HepG2 (cell line): ENCODE results near the gene GPC3. TPM values are rescaled to one million over a fixed set of nuclear protein-coding genes. Genes with fewer than 3 reads are reported as not detected.

ENCODE experiments used
- ATAC-seq: fragments of 200-7000 bp; cut with Tn5 transposase; 3 replicates; pipeline ENCODE4 v1.9.1; 2020; ENCODE audit warnings: mild to moderate bottlenecking, moderate library complexity
- BruUV-seq: library from RNA; stranded (reverse); fragments of 400-500 nt; replicated peaks from 2 replicates; lab custom pipeline; 2021; lab: Mats Ljungman, UMichigan
- CTCF ChIA-PET: fragments of 300-600 bp; formaldehyde crosslinking; extraction: SDS; loops from one replicate; lab custom pipeline; 2021; ENCODE audit warnings: low total read pairs, inconsistent platforms, low intra/inter-chr PET ratio; lab: Yijun Ruan, JAX
- POLR2A ChIA-PET: fragments of 350-600 bp; sonication (Branson Sonifier 250); formaldehyde crosslinking; loops from one replicate; lab custom pipeline; 2020; ENCODE audit warnings: antibody characterized with exemption, inconsistent platforms; lab: Yijun Ruan, JAX
- DNase-seq: peaks from one replicate; pipeline ENCODE4 v3.0.0-alpha.2; 2015; ENCODE audit warnings: low spot score
- FAIRE-seq: peaks from 3 replicates; lab custom pipeline; 2011; peaks lifted over from hg19 to GRCh38; lab: Jason Lieb, UNC
- H2AFZ ChIP-seq: one replicate; pipeline ENCODE4 v1.6.1; 2011; ENCODE audit warnings: low read length, inconsistent platforms
- H3K27ac ChIP-seq: fragments of 300-600 bp; 3 replicates; pipeline ENCODE4 v1.8.0; 2011; ENCODE audit warnings: mixed run types, mild to moderate bottlenecking, mixed read lengths, low read length, inconsistent platforms; ENCODE audit not compliant: insufficient read depth; ENCODE audit errors: extremely low read length
- H3K27me3 ChIP-seq, 2 experiments: fragments of 200-600 bp in 1 of 2; 2 replicates in 1 of 2; 3 replicates in 1 of 2; pipeline versions ENCODE4 v1.6.0 to v1.8.0; 2011; ENCODE audit warnings: low read length in 2 of 2, mild to moderate bottlenecking in 2 of 2, moderate library complexity in 2 of 2, inconsistent platforms in 1 of 2; ENCODE audit not compliant: insufficient read depth in 2 of 2, control insufficient read depth in 1 of 2
- H3K36me3 ChIP-seq, 2 experiments: fragments of 200-600 bp in 1 of 2; replicated peaks in 1 of 2; 2 replicates in 1 of 2; 3 replicates in 1 of 2; pipeline versions ENCODE4 v1.5.1 to v1.8.0; 2011; ENCODE audit warnings: low read length in 2 of 2, inconsistent platforms in 1 of 2; ENCODE audit not compliant: insufficient read depth in 2 of 2, control insufficient read depth in 1 of 2
- H3K4me1 ChIP-seq: 2 replicates; pipeline ENCODE4 v1.5.1; 2012; ENCODE audit warnings: low read length, inconsistent platforms; ENCODE audit not compliant: insufficient read depth
- H3K4me2 ChIP-seq: 2 replicates; pipeline ENCODE4 v1.6.0; 2011; ENCODE audit warnings: low read depth, low read length, inconsistent platforms
- H3K4me3 ChIP-seq, 3 experiments: fragments of 200-600 bp in 1 of 3; sonication (generic), shearing (Covaris generic) in 1 of 3; replicated peaks in 1 of 3; 2 replicates each; pipeline ENCODE4 v1.5.1; 2011 to 2016; ENCODE audit warnings: low read length in 3 of 3, inconsistent platforms in 2 of 3, low read depth in 2 of 3, mild to moderate bottlenecking in 2 of 3, control low read depth in 1 of 3, mixed read lengths in 1 of 3; ENCODE audit not compliant: insufficient read depth in 1 of 3
- H3K79me2 ChIP-seq: one replicate; pipeline ENCODE4 v1.6.1; 2011; ENCODE audit warnings: low read length, inconsistent platforms; ENCODE audit not compliant: insufficient read depth
- H3K9ac ChIP-seq: 2 replicates; pipeline ENCODE4 v1.6.0; 2011; ENCODE audit warnings: mild to moderate bottlenecking, low read depth, low read length, inconsistent platforms; ENCODE audit not compliant: insufficient read depth
- H3K9me3 ChIP-seq: 2 replicates; pipeline ENCODE4 v1.5.1; 2012; ENCODE audit warnings: mild to moderate bottlenecking, low read length
- H4K20me1 ChIP-seq: 2 replicates; pipeline ENCODE4 v1.6.0; 2011; ENCODE audit warnings: inconsistent platforms, mild to moderate bottlenecking, low read length, moderate library complexity; ENCODE audit not compliant: insufficient read depth
- CBX1 ChIP-seq: IDR thresholded peaks from one replicate; pipeline ENCODE4 v1.6.1; 2016; ENCODE audit warnings: antibody characterized with exemption, low read depth
- HMGXB4 ChIP-seq, 2 experiments: sonication (generic) in 1 of 2; formaldehyde crosslinking in 1 of 2; IDR thresholded peaks; 2 replicates each; pipeline versions ENCODE4 v1.4.0 to v1.6.1; 2018 to 2020; ENCODE audit warnings: missing genetic modification reagents in 2 of 2, borderline replicate concordance in 1 of 2, low read depth in 1 of 2, mild to moderate bottlenecking in 1 of 2, missing biosample characterization in 1 of 2
- THAP9 ChIP-seq: sonication (generic); formaldehyde crosslinking; IDR thresholded peaks from 2 replicates; pipeline ENCODE4; 2020; ENCODE audit warnings: missing genetic modification reagents, mild to moderate bottlenecking, borderline replicate concordance
- ZBTB49 ChIP-seq: sonication (generic); formaldehyde crosslinking; IDR thresholded peaks from 2 replicates; pipeline ENCODE4 v1.4.0; 2020; ENCODE audit warnings: missing genetic modification reagents, borderline replicate concordance
- WGBS: methylation state at CpG from one replicate; pipeline ENCODE4 v1.1.6; 2017; ENCODE audit warnings: low lambda C conversion rate; 5-methylcytosine and 5-hydroxymethylcytosine counted together
- in situ Hi-C: cut with HindIII; loops from 2 replicates; pipeline ENCODE4 v1.10.0; 2017; ENCODE audit warnings: low pct_unique_long_range_greater_than_20kb; ENCODE audit not compliant: extremely low pct_ligation_motif_present
- intact Hi-C: fragments of 100-400 bp; cut with micrococcal nuclease; formaldehyde crosslinking; loops from one replicate; pipeline ENCODE4 v1.10.0; 2022; ENCODE audit not compliant: unreplicated experiment
- polyA plus RNA-seq, 8 experiments: library from polyadenylated mRNA; depleted of rRNA in 3 of 8; stranded (reverse) in 7 of 8; unstranded in 1 of 8; fragments of >200 nt; fragmentation: Illumina TruSeq in 4 of 8; extraction: Trizol in 4 of 8; gene quantifications; 2 replicates each; pipeline versions ENCODE4 v1.2.1 to v1.2.3, GENCODE V29; 2011 to 2016; ENCODE audit warnings: low read depth in 4 of 8, missing spikeins in 1 of 8, mixed read lengths in 1 of 8; ENCODE audit not compliant: insufficient read depth in 1 of 8
- total RNA-seq, 5 experiments: library from RNA; depleted of rRNA; stranded (reverse); fragments of >200 nt; fragmentation: Illumina TruSeq; extraction: Trizol; gene quantifications; 2 replicates each; pipeline ENCODE4 v1.2.3, GENCODE V29; 2016; ENCODE audit warnings: low read depth in 1 of 5

The GPC3 gene
- total and polyA plus RNA-seq, 2 of the 13 experiments (the other 11 are each of a cell fraction or from before 2014, with no cell fraction given) = 1,799 to 3,263 TPM

GRCh38 chrX:133645256-133645655, 340.1 kb downstream of the GPC3 start:
- Histone ChIP-seq H3K4me2 (no peak overlapping the region), H4K20me1 (peaks cover 34% of the 10 kb centered on the region), H3K9ac (no peak overlapping the region), H3K4me1 (peaks cover 1% of the 10 kb centered on the region; the same call in 1 of the 2 replicates), H3K9me3 (no peaks in the 10 kb centered on the region), H3K27me3 (no peaks in the 10 kb centered on the region), H3K27ac (no peak overlapping the region), H3K4me3 (no peak overlapping the region), H3K79me2 (peaks cover 2% of the 10 kb centered on the region)
- BruUV-seq = no TSS peak
- DNase-seq (no peak), FAIRE-seq (no peak), ATAC-seq (no peak)
- CTCF ChIA-PET = no interaction called here
- WGBS = 98% methylated on average over 6 of the region's 6 CpGs
- in situ Hi-C loops = no loop called here
- TF ChIP-seq THAP9 (CRISPR knock-in tag) (no peak), CBX1 (no peak), ZBTB49 (no peak), HMGXB4 (CRISPR knock-in tag; IDR thresholded peaks at IDR 0.05; ENCODE audit: borderline replicate concordance in 1 of 2, low read depth in 1 of 2) (no peak)
- TF ChIP-seq, all 625 proteins: peak for 0
- intact Hi-C loops = no loop called here
- POLR2A ChIA-PET = no interaction called here
- Histone ChIP-seq H2AFZ (no peak overlapping the region), H3K36me3 (peaks cover 4 to 26% of the 10 kb centered on the region in 2 experiments)
